HepG2 (cell line): Measurements from ENCODE around the gene CSTF3. TPM values are rescaled to one million over a fixed set of nuclear protein-coding genes. Genes with fewer than 3 reads are reported as not detected.

Source experiments
- AHR ChIP-seq: IDR thresholded peaks from 2 replicates; pipeline ENCODE4 v1.6.1; 2018; ENCODE audit warnings: missing genetic modification reagents, missing compliant biosample characterization
- EEA1 ChIP-seq: sonication (generic); formaldehyde crosslinking; IDR thresholded peaks from 2 replicates; pipeline ENCODE4 v1.5.1; 2020; ENCODE audit warnings: mild to moderate bottlenecking, missing genetic modification reagents, borderline replicate concordance
- FOXO1 ChIP-seq: sonication (generic); formaldehyde crosslinking; IDR thresholded peaks from 2 replicates; pipeline ENCODE4 v1.4.0; 2020; ENCODE audit warnings: missing genetic modification reagents
- HIVEP1 ChIP-seq: sonication (generic); formaldehyde crosslinking; IDR thresholded peaks from 2 replicates; pipeline ENCODE4 v1.4.0; 2020; ENCODE audit warnings: mild to moderate bottlenecking, missing genetic modification reagents
- IKZF4 ChIP-seq: sonication (generic); formaldehyde crosslinking; IDR thresholded peaks from 2 replicates; pipeline ENCODE4 v1.5.1; 2020; ENCODE audit warnings: borderline replicate concordance, mild to moderate bottlenecking, low read depth, missing genetic modification reagents; ENCODE audit errors: not compliant biosample characterization
- MED1 ChIP-seq: sonication (generic); formaldehyde crosslinking; IDR thresholded peaks from 2 replicates; pipeline ENCODE4 v1.4.0; 2020; ENCODE audit warnings: missing genetic modification reagents
- NRL ChIP-seq: sonication (generic); formaldehyde crosslinking; IDR thresholded peaks from 2 replicates; pipeline ENCODE4 v1.5.0; 2020; ENCODE audit warnings: missing genetic modification reagents, mild to moderate bottlenecking, moderate library complexity, borderline replicate concordance
- PRDM4 ChIP-seq: sonication (generic); formaldehyde crosslinking; IDR thresholded peaks from 2 replicates; pipeline ENCODE4 v1.9.0; 2021; ENCODE audit warnings: missing genetic modification reagents, borderline replicate concordance
- RORA ChIP-seq: sonication (generic); formaldehyde crosslinking; IDR thresholded peaks from 2 replicates; pipeline ENCODE4 v1.5.0; 2020; ENCODE audit warnings: mild to moderate bottlenecking, missing genetic modification reagents, moderate library complexity
- TCF7 ChIP-seq: sonication (generic); IDR thresholded peaks from 2 replicates; pipeline ENCODE4 v1.6.1; 2016; ENCODE audit warnings: antibody characterized with exemption, low read depth
- YEATS2 ChIP-seq: sonication (generic); formaldehyde crosslinking; IDR thresholded peaks from 2 replicates; pipeline ENCODE4 v1.4.0; 2020; ENCODE audit warnings: missing genetic modification reagents, borderline replicate concordance
- ZBTB42 ChIP-seq: sonication (generic); formaldehyde crosslinking; IDR thresholded peaks from 2 replicates; pipeline ENCODE4 v1.5.0; 2020; ENCODE audit warnings: mild to moderate bottlenecking, missing genetic modification reagents
- ZBTB8A ChIP-seq: sonication (generic); formaldehyde crosslinking; IDR thresholded peaks from 2 replicates; pipeline ENCODE4 v1.4.0; 2020; ENCODE audit warnings: mild to moderate bottlenecking, low read depth, missing genetic modification reagents, borderline replicate concordance
- ZGPAT ChIP-seq: IDR thresholded peaks from 2 replicates; pipeline ENCODE4 v1.6.1; 2016; ENCODE audit warnings: mild to moderate bottlenecking
- ZNF276 ChIP-seq: sonication (generic); formaldehyde crosslinking; IDR thresholded peaks from 2 replicates; pipeline ENCODE4 v1.4.0; 2020; ENCODE audit warnings: mild to moderate bottlenecking, low read depth, missing genetic modification reagents
- ZNF614 ChIP-seq: IDR thresholded peaks from 2 replicates; pipeline ENCODE4 v1.6.1; 2018; ENCODE audit warnings: missing biosample characterization, missing genetic modification reagents, inconsistent platforms, borderline replicate concordance
- ZNF710 ChIP-seq: sonication (generic); formaldehyde crosslinking; IDR thresholded peaks from 2 replicates; pipeline ENCODE4 v1.5.0; 2020; ENCODE audit warnings: mild to moderate bottlenecking, missing genetic modification reagents, borderline replicate concordance
- ZNF761 ChIP-seq: sonication (generic); formaldehyde crosslinking; conservative IDR thresholded peaks from 2 replicates; pipeline ENCODE4 v1.4.0; 2020; ENCODE audit warnings: mild to moderate bottlenecking, missing genetic modification reagents
- ZNF768 ChIP-seq: sonication (generic); formaldehyde crosslinking; IDR thresholded peaks from 2 replicates; pipeline ENCODE4 v1.4.0; 2020; ENCODE audit warnings: missing genetic modification reagents
- ZNF772 ChIP-seq: sonication (generic); formaldehyde crosslinking; IDR thresholded peaks from 2 replicates; pipeline ENCODE4 v1.5.0; 2020; ENCODE audit warnings: mild to moderate bottlenecking, missing genetic modification reagents
- ZNF83 ChIP-seq: sonication (generic); formaldehyde crosslinking; IDR thresholded peaks from 2 replicates; pipeline ENCODE4 v1.4.0; 2020; ENCODE audit warnings: missing genetic modification reagents, mild to moderate bottlenecking, borderline replicate concordance
- polyA plus RNA-seq, 8 experiments: library from polyadenylated mRNA; depleted of rRNA in 3 of 8; stranded (reverse) in 7 of 8; unstranded in 1 of 8; fragments of >200 nt; fragmentation: Illumina TruSeq in 4 of 8; extraction: Trizol in 4 of 8; gene quantifications; 2 replicates each; pipeline versions ENCODE4 v1.2.1 to v1.2.3, GENCODE V29; 2011 to 2016; ENCODE audit warnings: low read depth in 4 of 8, missing spikeins in 1 of 8, mixed read lengths in 1 of 8; ENCODE audit not compliant: insufficient read depth in 1 of 8
- total RNA-seq, 5 experiments: library from RNA; depleted of rRNA; stranded (reverse); fragments of >200 nt; fragmentation: Illumina TruSeq; extraction: Trizol; gene quantifications; 2 replicates each; pipeline ENCODE4 v1.2.3, GENCODE V29; 2016; ENCODE audit warnings: low read depth in 1 of 5

Gene CSTF3
- total and polyA plus RNA-seq, 2 of the 13 experiments (the other 11 are each of a cell fraction or from before 2014, with no cell fraction given), result 21.5 to 43.6 TPM

- TF ChIP-seq ZNF83 (no peak), ZNF761 (no peak), MED1 (0 out of 2 replicates have a peak, but pooled peaks have one; percentile 21), NRL (CRISPR knock-in tag) (no peak; the same call in 1 of the 2 replicates), AHR (0 out of 2 replicates have a peak, but pooled peaks have one; percentile 47), TCF7 (no peak), ZBTB8A (CRISPR knock-in tag) (no peak), ZGPAT (CRISPR knock-in tag) (no peak), FOXO1 (CRISPR knock-in tag) (0 out of 2 replicates have a peak, but pooled peaks have one; percentile 40), YEATS2 (CRISPR knock-in tag) (peak; percentile 21; the same call in 1 of the 2 replicates), ZNF614 (peak; percentile 36; the same call in 1 of the 2 replicates), ZBTB42 (CRISPR knock-in tag) (no peak), HIVEP1 (CRISPR knock-in tag) (no peak), ZNF710 (CRISPR knock-in tag) (no peak), RORA (CRISPR knock-in tag) (no peak), EEA1 (no peak), ZNF768 (peak; percentile 55; the same call in 1 of the 2 replicates), ZNF772 (CRISPR knock-in tag) (no peak), IKZF4 (CRISPR knock-in tag) (no peak), ZNF276 (no peak), PRDM4 (CRISPR knock-in tag) (no peak)
Measured at GRCh38 chr11:33065445-33066178, 95.7 kb downstream of the CSTF3 start (continued).
